ENCODE data around the gene PIEZO1. TPM values are rescaled to one million over a fixed set of nuclear protein-coding genes. Genes with fewer than 3 reads are reported as not detected.
A peak's percentile ranks its signal among the peaks of the same experiment; 100 is the strongest.

PIEZO1 gene
- total RNA-seq, 1 experiment from 2014 or later: 71.1 TPM

- Histone ChIP-seq H3K9me3 (ENCODE audit: control insufficient read depth, low read depth, low read length) (no peaks in the 10 kb centered on the region), H3K4me1 (ENCODE audit: insufficient read depth, low read length) (peaks cover 8% of the 10 kb centered on the region; the same call in 1 of the 2 replicates), H3K23ac (ENCODE audit: insufficient read length, low read depth, low read length) (no peak overlapping the region), H3K23me2 (ENCODE audit: insufficient read length, low read depth, low read length, poor library complexity, severe bottlenecking) (no peaks in the 10 kb centered on the region), H3K27ac (ENCODE audit: insufficient read length, low read depth, low read length) (no peak overlapping the region), H3K79me2 (ENCODE audit: insufficient read depth, low read length) (no peaks in the 10 kb centered on the region), H3K4me2 (ENCODE audit: insufficient read depth, insufficient read length, low read length) (no peak overlapping the region), H2BK20ac (ENCODE audit: low read depth, low read length, poor library complexity, severe bottlenecking) (no peak overlapping the region), H3K79me1 (ENCODE audit: insufficient read depth, low read depth, low read length, poor library complexity, severe bottlenecking) (peaks cover 3% of the 10 kb centered on the region), H4K91ac (ENCODE audit: insufficient read length, low read depth, low read length) (no peak overlapping the region), H3K56ac (ENCODE audit: insufficient read length, low read depth, low read length) (no peak overlapping the region), H3K14ac (ENCODE audit: insufficient read depth, low read length) (no peak overlapping the region), H4K8ac (replicated peaks; ENCODE audit: insufficient read length, low read depth, low read length) (no peak overlapping the region), H2BK12ac (ENCODE audit: insufficient read length, low read depth, low read length) (no peak overlapping the region), H3K9ac (ENCODE audit: extremely low read depth, insufficient read length, low read length) (no peak overlapping the region), H3K18ac (ENCODE audit: insufficient read length, low read depth, low read length) (no peak overlapping the region), H3K4ac (ENCODE audit: low read depth, low read length) (no peak overlapping the region), H2AK5ac (ENCODE audit: insufficient read length, low read length) (no peak overlapping the region), H3K27me3 (ENCODE audit: insufficient read depth, low read length) (no peaks in the 10 kb centered on the region), H2BK5ac (ENCODE audit: insufficient read length, low read length) (no peak overlapping the region), H3T11ph (ENCODE audit: low read length) (no peak overlapping the region), H2BK15ac (ENCODE audit: low read depth, low read length) (no peak overlapping the region), H4K5ac (ENCODE audit: insufficient read length, low read depth, low read length) (no peak overlapping the region), H2BK120ac (ENCODE audit: low read depth, low read length, poor library complexity, severe bottlenecking) (no peak overlapping the region), H2AFZ (ENCODE audit: low read length) (no peak overlapping the region), H4K20me1 (ENCODE audit: control insufficient read depth, insufficient read depth, insufficient read length) (no peaks in the 10 kb centered on the region)
- Mint-ChIP-seq H3K36me3 (ENCODE audit: insufficient read depth in 1 of 3, low read depth in 3 of 3) (no peaks in the 10 kb centered on the region), H3K9me3 (no peaks in the 10 kb centered on the region; a peak in 1 of 5 replicates), H3K27ac (peak overlapping the region in 1 of 3 experiments; percentile 59; a peak in 2 of 7 replicates), H3K27me3 (ENCODE audit: low read depth) (no peaks in the 10 kb centered on the region), H3K4me3 (no peak overlapping the region), H3K4me1 (peaks cover 30 to 55% of the 10 kb centered on the region in 2 experiments)
- no peak for TF ChIP-seq CTCF (conservative IDR thresholded peaks at IDR 0.05)
- DNase-seq: no peak
- WGBS (ENCODE audit: extremely low coverage, insufficient read length, low lambda C conversion rate): no CpG with 5 or more reads among the region's 24 CpGs
Measured at GRCh38 chr16:88760424-88761142, 24.4 kb downstream of the PIEZO1 start.
